ENCODE data around the gene HK2. TPM values are rescaled to one million over a fixed set of nuclear protein-coding genes. Genes with fewer than 3 reads are reported as not detected.

The HK2 gene
- total and polyA plus RNA-seq, 3 experiments from 2014 or later, result 1.8 to 57.0 (median 54.5) TPM

- H3K4me1 Mint-ChIP-seq, result peaks cover 0 to 1% (median 0%) of the 10 kb centered on the region in 3 donors
- ChIA-PET CTCF (interaction anchor here (0.8 to 1.4 kb wide), 2 partner anchors 16 to 1255 kb away, joined by 3 read pairs; no protein-coding TSS in a partner anchor), POLR2A (no interaction called here)
- no peak overlapping the region for H3K4me3 Mint-ChIP-seq
- H3K36me3 Mint-ChIP-seq, result peaks cover 3 to 6% (median 5%) of the 10 kb centered on the region in 3 donors
- H3K9me3 Mint-ChIP-seq, result peaks cover 0 to 3% (median 0%) of the 10 kb centered on the region in 5 donors
- peaks cover 4 to 6% of the 10 kb centered on the region in 2 donors for H3K27me3 Mint-ChIP-seq
- no peak overlapping the region for H3K4me3 ChIP-seq (ENCODE audit: low read length)
- no peaks in the 10 kb centered on the region for H3K9me3 ChIP-seq (ENCODE audit: low read length)
- H3K27ac ChIP-seq (ENCODE audit: low read depth, low read length), result no peak overlapping the region
- DNase-seq, result no peak
- H3K36me3 ChIP-seq (ENCODE audit: insufficient read depth, low read length), result no peaks in the 10 kb centered on the region
- no peaks in the 10 kb centered on the region for H3K4me1 ChIP-seq (ENCODE audit: insufficient read depth, low read length)
- H3K27ac Mint-ChIP-seq, result no peak overlapping the region
- H3K27me3 ChIP-seq (ENCODE audit: insufficient read depth, low read length, poor library complexity, severe bottlenecking), result no peaks in the 10 kb centered on the region
Measured at GRCh38 chr2:74935975-74936391, 102.1 kb downstream of the HK2 start.

- H3K27ac ChIP-seq (ENCODE audit: low read depth, low read length), result no peak overlapping the region
- no peak overlapping the region for H3K4me3 Mint-ChIP-seq
- H3K27me3 ChIP-seq (ENCODE audit: insufficient read depth, low read length, poor library complexity, severe bottlenecking), result no peaks in the 10 kb centered on the region
- H3K4me1 ChIP-seq (ENCODE audit: insufficient read depth, low read length), result no peaks in the 10 kb centered on the region
- peaks cover 4 to 6% of the 10 kb centered on the region in 2 donors for H3K27me3 Mint-ChIP-seq
- CTCF ChIA-PET, result interaction anchor here (1.4 kb wide), 1 partner anchor 17 kb away, joined by 3 read pairs; no protein-coding TSS in a partner anchor
- H3K9me3 Mint-ChIP-seq, result peaks cover 0 to 3% (median 0%) of the 10 kb centered on the region in 5 donors
- H3K36me3 ChIP-seq (ENCODE audit: insufficient read depth, low read length), result no peaks in the 10 kb centered on the region
- H3K27ac Mint-ChIP-seq, result no peak overlapping the region
- no peaks in the 10 kb centered on the region for H3K9me3 ChIP-seq (ENCODE audit: low read length)
- DNase-seq, result no peak
- POLR2A ChIA-PET, result no interaction called here
- H3K4me1 Mint-ChIP-seq, result peaks cover 0 to 1% (median 0%) of the 10 kb centered on the region in 3 donors
- H3K4me3 ChIP-seq (ENCODE audit: low read length), result no peak overlapping the region
- peaks cover 3 to 6% (median 5%) of the 10 kb centered on the region in 3 donors for H3K36me3 Mint-ChIP-seq
Measured at GRCh38 chr2:74937221-74937880, 103.4 kb downstream of the HK2 start.

- ChIA-PET CTCF (no interaction called here), POLR2A (no interaction called here)
- Mint-ChIP-seq H3K36me3 (peaks cover 2 to 5% (median 3%) of the 10 kb centered on the region in 3 donors), H3K9me3 (peaks cover 0 to 3% (median 0%) of the 10 kb centered on the region in 5 donors), H3K27me3 (peaks cover 4 to 6% of the 10 kb centered on the region in 2 donors), H3K4me1 (peaks cover 0 to 1% (median 0%) of the 10 kb centered on the region in 3 donors), H3K4me3 (no peak overlapping the region), H3K27ac (no peak overlapping the region)
- Histone ChIP-seq H3K27me3 (ENCODE audit: insufficient read depth, low read length, poor library complexity, severe bottlenecking) (no peaks in the 10 kb centered on the region), H3K4me3 (ENCODE audit: low read length) (no peak overlapping the region), H3K27ac (ENCODE audit: low read depth, low read length) (no peak overlapping the region), H3K4me1 (ENCODE audit: insufficient read depth, low read length) (no peaks in the 10 kb centered on the region), H3K9me3 (ENCODE audit: low read length) (no peaks in the 10 kb centered on the region), H3K36me3 (ENCODE audit: insufficient read depth, low read length) (no peaks in the 10 kb centered on the region)
- DNase-seq, result no peak
Measured at GRCh38 chr2:74938264-74938663, 104.3 kb downstream of the HK2 start.

- ChIA-PET CTCF (no interaction called here), POLR2A (no interaction called here)
- Histone ChIP-seq H3K27ac (ENCODE audit: low read depth, low read length) (no peak overlapping the region), H3K27me3 (ENCODE audit: insufficient read depth, low read length, poor library complexity, severe bottlenecking) (no peaks in the 10 kb centered on the region), H3K4me3 (ENCODE audit: low read length) (no peak overlapping the region), H3K9me3 (ENCODE audit: low read length) (no peaks in the 10 kb centered on the region), H3K36me3 (ENCODE audit: insufficient read depth, low read length) (no peaks in the 10 kb centered on the region), H3K4me1 (ENCODE audit: insufficient read depth, low read length) (no peaks in the 10 kb centered on the region)
- DNase-seq, result no peak
- Mint-ChIP-seq H3K4me3 (no peak overlapping the region), H3K27me3 (peaks cover 4 to 7% of the 10 kb centered on the region in 2 donors), H3K27ac (no peak overlapping the region), H3K9me3 (peaks cover 0 to 2% (median 0%) of the 10 kb centered on the region in 5 donors), H3K4me1 (peaks cover 0 to 1% (median 0%) of the 10 kb centered on the region in 3 donors), H3K36me3 (peaks cover 0 to 5% (median 3%) of the 10 kb centered on the region in 3 donors)
Measured at GRCh38 chr2:74939919-74940812, 106.2 kb downstream of the HK2 start.

GRCh38 chr2:74941284-74941683 lies 107.4 kb downstream of the HK2 start:
- Mint-ChIP-seq H3K4me3 (no peak overlapping the region), H3K9me3 (peaks cover 0 to 2% (median 0%) of the 10 kb centered on the region in 5 donors), H3K27ac (no peak overlapping the region), H3K4me1 (peaks cover 0 to 1% (median 0%) of the 10 kb centered on the region in 3 donors), H3K36me3 (peaks cover 0 to 5% (median 3%) of the 10 kb centered on the region in 3 donors), H3K27me3 (peaks cover 4 to 7% of the 10 kb centered on the region in 2 donors)
- ChIA-PET CTCF (no interaction called here), POLR2A (no interaction called here)
- Histone ChIP-seq H3K4me1 (ENCODE audit: insufficient read depth, low read length) (no peaks in the 10 kb centered on the region), H3K36me3 (ENCODE audit: insufficient read depth, low read length) (no peaks in the 10 kb centered on the region), H3K27me3 (ENCODE audit: insufficient read depth, low read length, poor library complexity, severe bottlenecking) (no peaks in the 10 kb centered on the region), H3K4me3 (ENCODE audit: low read length) (no peak overlapping the region), H3K27ac (ENCODE audit: low read depth, low read length) (no peak overlapping the region), H3K9me3 (ENCODE audit: low read length) (no peaks in the 10 kb centered on the region)
- DNase-seq, result no peak

GRCh38 chr2:74942263-74942662 lies 108.3 kb downstream of the HK2 start:
- Mint-ChIP-seq H3K4me1 (peaks cover 0 to 1% (median 0%) of the 10 kb centered on the region in 3 donors), H3K9me3 (no peaks in the 10 kb centered on the region), H3K27ac (no peak overlapping the region), H3K27me3 (peaks cover 0 to 4% of the 10 kb centered on the region in 2 donors), H3K4me3 (no peak overlapping the region), H3K36me3 (peaks cover 0 to 2% (median 0%) of the 10 kb centered on the region in 3 donors)
- no peaks in the 10 kb centered on the region for H3K4me1 ChIP-seq (ENCODE audit: insufficient read depth, low read length)
- H3K4me3 ChIP-seq (ENCODE audit: low read length), result no peak overlapping the region
- H3K27ac ChIP-seq (ENCODE audit: low read depth, low read length), result no peak overlapping the region
- POLR2A ChIA-PET, result no interaction called here
- H3K36me3 ChIP-seq (ENCODE audit: insufficient read depth, low read length), result no peaks in the 10 kb centered on the region
- no peaks in the 10 kb centered on the region for H3K9me3 ChIP-seq (ENCODE audit: low read length)
- CTCF ChIA-PET, result no interaction called here
- DNase-seq, result no peak
- no peaks in the 10 kb centered on the region for H3K27me3 ChIP-seq (ENCODE audit: insufficient read depth, low read length, poor library complexity, severe bottlenecking)
